Stimulated activated CD8-positive, alpha-beta memory T cell treated with anti-CD3 and anti-CD28 coated beads, Interleukin-12 subunit alpha, Interleukin-12 subunit beta, amount 100 ng/mL, for 24 hours (primary cell): ENCODE results near the gene FAM228B.
"Not testable (repeated sequence)": the region's sequence is repeated elsewhere in the genome, so short reads cannot be mapped to it uniquely, and the experiment has no call there.

ENCODE experiments used
- DNase-seq: peaks from one replicate; pipeline ENCODE4 v3.0.0-alpha.2; 2020; ENCODE audit errors: extremely low read depth

The FAM228B gene

GRCh38 chr2:24158131-24158530 is 34.9 kb downstream of the FAM228B start:
- DNase-seq, result no peak

GRCh38 chr2:24159708-24160107 is 36.4 kb downstream of the FAM228B start:
- DNase-seq, result no peak

- no peak for DNase-seq
These were observed 37.5 kb downstream of the FAM228B start for GRCh38 chr2:24160761-24161160.

GRCh38 chr2:24162494-24162893 is 39.2 kb downstream of the FAM228B start:
- no peak for DNase-seq

- no peak for DNase-seq
These were observed 39.9 kb downstream of the FAM228B start for GRCh38 chr2:24163186-24163585.

GRCh38 chr2:24163601-24164000 is 40.3 kb downstream of the FAM228B start:
- DNase-seq, result no peak

GRCh38 chr2:24164416-24164973 is 41.2 kb downstream of the FAM228B start:
- no peak for DNase-seq

- no peak for DNase-seq
These were observed 45.8 kb downstream of the FAM228B start for GRCh38 chr2:24169023-24169422.

- DNase-seq, result no peak
These were observed 51.6 kb downstream of the FAM228B start, which contains the start of gene FAM228A for GRCh38 chr2:24174851-24175277. Gene FAM228A, plus strand, starts transcription at chr2:24175053. Its CDS starts 428 bp downstream, at chr2:24175481.

GRCh38 chr2:24175631-24176187 is 52.4 kb downstream of the FAM228B start:
- no peak for DNase-seq

- DNase-seq, result no peak
These were observed 53.1 kb downstream of the FAM228B start for GRCh38 chr2:24176326-24176725.

- DNase-seq, result no peak
These were observed 56.4 kb downstream of the FAM228B start for GRCh38 chr2:24179683-24180082.

- no peak for DNase-seq
These were observed 58.6 kb downstream of the FAM228B start for GRCh38 chr2:24181849-24182248.

- no peak for DNase-seq
These were observed 59.2 kb downstream of the FAM228B start for GRCh38 chr2:24182507-24182906.

GRCh38 chr2:24183366-24184069 is 60.2 kb downstream of the FAM228B start:
- no peak for DNase-seq

- no peak for DNase-seq
These were observed 66.3 kb downstream of the FAM228B start for GRCh38 chr2:24189551-24189950.

GRCh38 chr2:24190503-24190902 is 67.2 kb downstream of the FAM228B start:
- no peak for DNase-seq

- DNase-seq, result no peak
These were observed 67.9 kb downstream of the FAM228B start for GRCh38 chr2:24191156-24191555.

GRCh38 chr2:24191848-24192247 is 68.6 kb downstream of the FAM228B start:
- no peak for DNase-seq

GRCh38 chr2:24197213-24197612 is 73.9 kb downstream of the FAM228B start:
- DNase-seq, result not testable (repeated sequence)

GRCh38 chr2:24199968-24200590 is 76.8 kb downstream of the FAM228B start:
- DNase-seq, result no peak

GRCh38 chr2:24200799-24201198 is 77.5 kb downstream of the FAM228B start:
- no peak for DNase-seq
